Measurements from ENCODE around the gene SLC35E4.
A peak's percentile ranks its signal among the peaks of the same experiment; 100 is the strongest.

Gene SLC35E4

DNA sequence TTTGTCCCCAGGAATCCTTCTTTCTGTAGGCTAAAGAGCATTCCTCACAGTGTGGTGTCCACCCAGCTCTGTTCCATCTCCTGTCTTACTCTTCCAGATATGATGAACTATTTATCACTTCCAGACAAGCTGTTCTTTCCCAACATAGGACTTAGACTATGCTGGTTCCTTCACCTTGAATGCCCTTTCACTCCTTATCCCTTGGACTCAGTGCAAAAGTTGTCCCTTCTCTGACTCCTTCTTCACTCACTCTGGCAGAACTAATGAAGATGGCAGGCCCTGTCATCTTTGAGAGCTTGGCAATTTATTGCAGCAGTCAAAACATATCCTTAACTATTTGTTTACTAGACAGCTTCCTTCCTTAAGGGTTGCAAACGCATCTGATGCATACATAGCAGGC is 55.6 kb downstream of the SLC35E4 start:
- no peak for DNase-seq (ENCODE audit: low read depth in 2 of 2)

DNA sequence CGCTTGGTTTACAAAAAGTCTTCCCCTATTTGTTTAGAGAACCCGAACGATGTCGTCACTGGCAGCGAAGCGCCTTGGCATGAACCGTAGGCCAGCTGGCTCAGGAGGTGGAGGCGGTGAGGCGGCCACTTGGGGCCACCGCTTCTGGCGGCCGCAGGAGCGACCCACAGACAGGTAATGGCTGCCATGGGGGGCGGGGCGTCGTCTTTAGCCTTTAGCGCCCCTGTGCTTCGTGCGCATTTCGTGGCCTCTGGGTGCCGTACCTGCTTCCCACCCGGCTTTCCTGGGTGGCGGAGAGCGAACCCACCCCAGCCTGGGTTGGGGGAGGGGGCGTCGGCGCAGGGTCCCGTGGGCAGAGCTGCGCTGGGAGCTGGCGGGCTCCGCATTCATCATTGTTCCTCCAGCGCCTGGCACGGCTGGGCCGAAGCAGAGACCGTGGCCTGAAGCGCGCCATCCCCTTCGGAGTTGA is 58.6 kb downstream of the SLC35E4 start:
- peak; percentile 25 to 37 for DNase-seq (ENCODE audit: low read depth in 2 of 2)

DNA sequence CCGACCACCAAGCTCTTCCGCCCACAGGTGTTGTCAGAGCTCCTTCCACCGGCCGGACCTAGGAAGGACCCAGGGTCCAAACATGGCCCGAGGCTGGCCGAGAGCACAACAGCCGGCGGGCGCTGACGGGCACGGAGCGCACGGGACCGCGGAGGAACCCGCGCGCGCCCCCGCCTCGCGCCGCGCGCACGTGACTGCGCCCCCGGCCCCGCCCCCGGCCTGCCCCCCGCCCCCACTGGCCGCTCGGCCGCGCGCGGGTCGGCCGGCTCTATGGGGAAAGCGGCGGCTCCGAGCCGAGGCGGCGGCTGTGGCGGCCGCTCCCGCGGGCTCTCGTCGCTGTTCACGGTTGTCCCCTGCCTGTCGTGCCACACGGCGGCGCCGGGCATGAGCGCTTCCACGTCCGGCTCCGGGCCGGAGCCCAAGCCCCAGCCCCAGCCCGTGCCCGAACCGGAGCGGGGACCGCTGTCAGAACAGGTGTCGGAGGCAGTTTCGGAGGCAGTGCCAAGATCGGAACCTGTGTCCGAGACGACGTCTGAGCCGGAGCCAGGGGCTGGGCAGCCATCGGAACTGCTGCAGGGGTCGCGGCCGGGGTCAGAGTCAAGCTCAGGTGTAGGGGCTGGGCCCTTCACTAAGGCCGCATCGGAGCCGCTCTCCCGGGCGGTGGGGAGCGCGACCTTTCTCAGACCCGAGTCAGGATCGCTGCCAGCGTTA is 59.2 kb downstream of the SLC35E4 start, which contains the start of gene OSBP2:
OSBP2 (plus strand) TSS at position 235 of the 711 bp plus-strand sequence; CDS start at position 271, 36 bp downstream.
- DNase-seq (ENCODE audit: low read depth in 2 of 2): peak in 1 of 2 donors; percentile 10

DNA sequence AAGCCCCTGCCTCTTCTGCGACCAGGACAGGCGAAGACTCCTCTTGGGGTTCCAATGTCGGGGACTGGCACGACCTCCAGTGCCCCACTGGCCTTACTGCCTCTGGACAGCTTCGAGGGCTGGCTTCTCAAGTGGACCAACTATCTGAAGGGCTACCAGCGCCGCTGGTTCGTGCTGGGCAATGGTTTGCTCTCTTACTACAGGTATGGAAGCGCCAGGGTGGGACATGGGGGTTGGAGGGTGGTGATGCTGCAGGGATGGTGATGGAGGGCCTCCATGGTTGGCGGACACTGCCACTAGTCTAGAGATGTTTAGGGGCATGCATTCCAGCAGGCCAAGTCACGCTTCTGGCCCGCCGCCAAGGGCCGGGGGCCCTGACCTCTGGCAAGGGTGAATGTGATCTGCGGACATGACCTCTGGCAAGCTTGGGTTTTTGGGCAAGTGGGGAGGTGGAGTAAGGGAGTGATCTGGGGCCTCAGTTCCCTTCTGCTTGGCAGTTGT is 59.8 kb downstream of the SLC35E4 start:
- no peak for DNase-seq (ENCODE audit: low read depth in 2 of 2)

DNA sequence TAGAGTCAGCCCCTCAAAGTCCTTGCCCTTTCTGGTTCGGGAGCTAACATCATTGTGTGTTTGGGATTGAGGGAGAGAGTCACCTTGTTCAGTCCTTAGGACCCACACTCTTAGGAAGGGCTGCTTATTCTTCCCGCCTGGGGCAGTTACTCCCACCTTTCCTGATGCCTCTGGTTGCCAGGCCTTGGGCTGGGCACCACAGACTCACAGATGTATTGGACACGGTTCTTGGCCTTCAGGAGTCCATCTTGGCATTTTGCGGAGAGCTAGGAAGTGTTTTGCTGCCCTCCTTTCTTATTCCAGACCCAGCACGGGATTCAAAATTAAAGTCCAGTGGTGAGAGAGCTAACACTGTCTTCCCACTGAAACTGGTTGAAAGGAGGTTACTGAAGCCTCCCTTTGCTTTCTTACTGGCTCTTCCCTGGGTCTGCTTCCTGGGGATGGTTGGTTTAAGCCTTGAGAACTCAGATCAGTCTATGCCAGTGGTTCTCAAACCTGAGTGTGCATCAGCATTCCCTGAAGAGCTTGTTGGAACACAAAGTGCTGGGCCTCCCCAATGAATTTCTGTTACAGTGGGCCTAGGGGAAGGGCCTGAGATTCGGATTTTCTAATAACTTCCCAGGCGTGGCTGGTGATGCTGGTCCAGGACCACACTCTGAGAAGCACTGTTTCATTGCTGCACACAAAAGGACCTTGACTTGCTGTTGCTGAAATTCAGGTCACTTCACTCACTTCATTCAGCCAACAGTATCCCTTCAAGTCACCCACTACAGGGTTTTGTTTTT is 60.5 kb downstream of the SLC35E4 start:
- no peak for DNase-seq (ENCODE audit: low read depth in 2 of 2)
